Peyer's patch (tissue), 4 donors: Measurements from ENCODE around the gene TMEM87A.

Experiments used
- CTCF ChIP-seq, 6 experiments: fragments of 450-650 bp in 4 of 6; fragments of 200-600 bp in 2 of 6; sonication (generic) in 1 of 6; IDR thresholded peaks; one replicate each; pipeline ENCODE4 v1.5.1; 2017 to 2019; ENCODE audit warnings: antibody characterized with exemption in 6 of 6, mild to moderate bottlenecking in 3 of 6, moderate library complexity in 1 of 6
- POLR2A ChIP-seq, 2 donors: fragments of 450-650 bp; IDR thresholded peaks; one replicate each; pipeline ENCODE4 v1.5.1; 2017; ENCODE audit warnings: antibody characterized with exemption in 2 of 2, mild to moderate bottlenecking in 2 of 2, moderate library complexity in 2 of 2

- TF ChIP-seq CTCF (IDR thresholded peaks at IDR 0.05) (no peak), POLR2A (IDR thresholded peaks at IDR 0.05) (no peak)
Measured at GRCh38 chr15:42191610-42192346, 81.5 kb downstream of the TMEM87A start.
